AG10803 (cell line): ENCODE data around the gene PRODH.
"Not testable (repeated sequence)": the region's sequence is repeated elsewhere in the genome, so short reads cannot be mapped to it uniquely, and the experiment has no call there.

Experiments
- DNase-seq: peaks from one replicate; pipeline ENCODE4 v3.0.0; 2010; ENCODE audit warnings: low read depth
- H3K4me3 ChIP-seq: 2 replicates; pipeline ENCODE4 v1.5.1; 2011; ENCODE audit warnings: mild to moderate bottlenecking, low read length, control low read depth
- CTCF ChIP-seq: conservative IDR thresholded peaks from 2 replicates; pipeline ENCODE4 v1.5.1; 2011; ENCODE audit warnings: mild to moderate bottlenecking, low read length, control low read depth, inconsistent platforms

Gene PRODH

DNA sequence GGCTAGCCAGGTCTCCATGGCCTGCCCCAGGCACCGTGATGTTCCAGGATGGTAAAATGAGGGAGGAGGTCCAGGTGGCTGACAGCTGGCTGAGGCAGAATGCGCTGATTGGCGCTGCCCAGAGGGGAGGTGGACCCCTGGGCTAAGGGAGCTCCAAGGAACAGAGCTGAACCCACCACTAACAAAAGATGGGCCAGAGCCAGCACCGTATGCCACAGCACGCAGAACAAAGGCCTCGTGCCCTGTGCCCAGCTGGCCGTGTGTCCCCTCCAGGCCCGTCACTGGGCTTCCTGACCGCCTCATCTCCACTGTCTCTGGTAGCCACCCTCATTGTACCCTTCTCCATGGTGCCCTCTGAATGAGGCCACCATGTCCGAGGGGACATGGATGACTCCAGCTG is 19.6 kb upstream of the PRODH start:
- no peak overlapping the region for H3K4me3 ChIP-seq
- no peak for TF ChIP-seq CTCF
- DNase-seq, result no peak

DNA sequence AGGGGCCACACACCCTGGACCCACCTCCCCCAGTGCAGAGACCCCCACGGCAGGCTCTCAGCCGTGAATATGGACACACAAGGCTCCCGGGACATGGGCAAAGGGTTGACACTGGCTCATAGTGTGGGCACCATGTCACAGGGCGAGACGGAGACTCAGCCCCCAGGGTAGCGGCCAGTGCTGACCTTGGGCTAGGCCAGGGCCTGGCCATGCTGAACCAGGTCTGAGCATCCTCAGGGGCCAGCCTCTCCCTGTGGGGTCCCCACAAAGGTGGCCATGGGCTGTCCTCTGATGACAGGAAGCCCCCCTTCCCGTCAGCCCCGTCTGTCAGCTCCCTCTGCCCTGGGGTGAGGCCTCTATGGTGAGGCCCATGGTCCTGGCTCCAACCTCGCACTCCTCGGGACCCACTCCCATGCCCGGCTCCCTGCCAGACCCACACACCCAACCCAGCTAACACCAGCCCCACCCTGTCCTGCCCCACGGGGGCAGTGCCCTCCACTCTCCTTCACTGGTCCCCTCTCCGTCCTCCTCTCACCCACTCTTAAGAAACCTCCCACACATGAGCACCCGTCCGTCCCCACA is 19.0 kb upstream of the PRODH start:
- no peak for TF ChIP-seq CTCF
- DNase-seq, result no peak
- H3K4me3 ChIP-seq, result no peak overlapping the region

DNA sequence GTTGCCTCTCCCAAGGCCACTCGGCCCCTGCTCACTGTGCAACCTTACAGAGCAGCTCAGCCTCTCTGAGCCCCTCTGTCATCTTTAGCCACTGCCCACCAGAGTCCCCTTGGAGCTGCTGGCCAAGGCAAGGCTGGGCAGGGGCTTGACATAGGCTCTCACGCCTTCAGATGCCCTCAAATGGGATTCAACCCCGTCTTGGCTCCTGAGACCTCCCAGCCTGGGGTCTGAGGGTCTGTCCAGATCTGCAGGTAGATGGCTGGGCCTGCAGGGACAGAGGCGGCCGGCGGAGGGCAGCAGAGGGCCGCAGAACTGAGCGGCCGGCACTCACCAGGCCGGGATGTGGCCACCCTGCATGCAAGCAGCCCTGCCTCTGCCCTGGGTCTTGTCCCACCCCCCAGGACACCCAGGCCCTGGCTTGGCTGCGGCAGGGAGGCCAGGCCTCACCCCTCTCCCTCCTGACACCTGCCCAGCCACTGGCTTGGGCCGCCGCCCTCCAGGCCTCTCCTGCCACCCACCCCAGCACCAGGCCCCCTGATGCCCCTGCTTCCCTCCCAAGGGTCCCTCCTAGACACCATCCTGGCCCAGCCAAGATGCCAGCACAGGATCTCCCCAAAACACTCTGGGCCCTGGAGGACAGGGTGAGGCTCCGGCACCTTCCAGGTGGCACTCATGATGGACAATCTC is 18.4 kb upstream of the PRODH start:
- not testable (repeated sequence) for H3K4me3 ChIP-seq
- peak; percentile 57 for TF ChIP-seq CTCF
- DNase-seq, result peak; percentile 10

GRCh38 chr22:18953128-18953527 is 17.0 kb upstream of the PRODH start:
- DNase-seq, H3K4me3 ChIP-seq: not testable (repeated sequence)

GRCh38 chr22:18952022-18952421 is 15.9 kb upstream of the PRODH start:
- no peak for DNase-seq
- no peak for TF ChIP-seq CTCF
- no peak overlapping the region for H3K4me3 ChIP-seq

GRCh38 chr22:18950141-18950540 is 14.0 kb upstream of the PRODH start:
- TF ChIP-seq CTCF, result no peak
- no peak overlapping the region for H3K4me3 ChIP-seq
- no peak for DNase-seq

- H3K4me3 ChIP-seq, result no peak overlapping the region
- TF ChIP-seq CTCF, result no peak
- no peak for DNase-seq
Measured at GRCh38 chr22:18947905-18948304, 11.8 kb upstream of the PRODH start.

DNA sequence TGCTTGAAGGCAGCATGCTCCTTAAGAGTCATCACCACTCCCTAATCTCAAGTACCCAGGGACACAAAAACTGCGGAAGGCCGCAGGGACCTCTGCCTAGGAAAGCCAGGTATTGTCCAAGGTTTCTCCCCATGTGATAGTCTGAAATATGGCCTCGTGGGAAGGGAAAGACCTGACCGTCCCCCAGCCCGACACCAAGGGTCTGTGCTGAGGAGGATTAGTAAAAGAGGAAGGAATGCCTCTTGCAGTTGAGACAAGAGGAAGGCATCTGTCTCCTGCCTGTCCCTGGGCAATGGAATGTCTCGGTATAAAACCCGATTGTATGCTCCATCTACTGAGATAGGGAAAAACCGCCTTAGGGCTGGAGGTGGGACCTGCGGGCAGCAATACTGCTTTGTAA is 11.0 kb upstream of the PRODH start:
- not testable (repeated sequence) for DNase-seq, H3K4me3 ChIP-seq

- not testable (repeated sequence) for H3K4me3 ChIP-seq, DNase-seq
Measured at GRCh38 chr22:18938691-18939090, 2.6 kb upstream of the PRODH start.

GRCh38 chr22:18934688-18935087 is 1.4 kb downstream of the PRODH start:
- not testable (repeated sequence) for H3K4me3 ChIP-seq, DNase-seq
